GM18507 (cell line): Measurements from ENCODE around the gene FABP7.

Experiments
- DNase-seq: peaks from one replicate; pipeline ENCODE4 v3.0.0; 2011; ENCODE audit warnings: low read depth; ENCODE audit not compliant: insufficient read length; ENCODE audit errors: extremely low spot score
- FAIRE-seq: peaks from 2 replicates; lab custom pipeline; 2011; peaks lifted over from hg19 to GRCh38; lab: Jason Lieb, UNC

The FABP7 gene

GRCh38 chr6:122821095-122821494 is 41.6 kb downstream of the FABP7 start:
- FAIRE-seq (no peak), DNase-seq (no peak)

- no peak for FAIRE-seq
- DNase-seq: no peak
Measured at GRCh38 chr6:122825163-122825562, 45.6 kb downstream of the FABP7 start.

- DNase-seq: no peak
- no peak for FAIRE-seq
Measured at GRCh38 chr6:122829456-122829855, 49.9 kb downstream of the FABP7 start.

DNA sequence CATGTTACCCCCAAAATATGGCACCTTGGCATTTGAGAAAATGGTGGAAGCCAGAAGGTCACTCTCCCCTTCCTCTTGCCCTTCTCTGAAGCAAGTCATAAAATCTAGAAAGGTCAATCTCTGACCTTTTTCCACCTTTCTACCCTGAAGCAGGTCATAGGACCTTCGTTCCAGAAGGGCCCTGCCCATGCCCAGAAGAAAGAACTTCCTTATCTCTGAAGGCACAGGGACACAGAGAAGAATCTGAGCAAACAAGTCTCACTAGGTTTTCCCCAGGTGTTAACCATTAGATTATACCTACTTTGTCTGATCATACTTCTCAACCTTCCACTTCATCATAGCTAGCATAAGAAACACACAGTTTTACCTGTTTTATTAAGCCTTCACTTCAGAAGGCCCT is 52.0 kb downstream of the FABP7 start:
- no peak for DNase-seq
- FAIRE-seq: no peak

DNA sequence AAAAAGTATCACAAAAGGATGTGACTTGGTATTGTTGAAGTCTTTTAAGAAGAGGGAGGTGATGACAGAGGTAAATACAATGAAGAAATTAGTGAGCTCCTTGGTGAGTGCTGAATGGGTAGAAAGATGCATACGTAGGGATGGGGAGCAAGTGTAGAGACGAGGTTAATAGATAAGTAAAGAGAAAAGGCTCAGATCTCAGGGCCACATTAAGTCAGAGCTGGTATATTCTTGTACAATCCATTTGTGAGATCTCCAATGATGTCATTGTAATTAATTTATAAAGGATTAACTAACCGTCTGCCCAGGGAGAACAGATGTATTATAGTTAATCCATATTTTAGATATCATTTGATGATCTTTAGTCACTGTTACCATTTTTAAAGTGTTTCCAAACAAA is 52.9 kb downstream of the FABP7 start:
- no peak for FAIRE-seq

DNA sequence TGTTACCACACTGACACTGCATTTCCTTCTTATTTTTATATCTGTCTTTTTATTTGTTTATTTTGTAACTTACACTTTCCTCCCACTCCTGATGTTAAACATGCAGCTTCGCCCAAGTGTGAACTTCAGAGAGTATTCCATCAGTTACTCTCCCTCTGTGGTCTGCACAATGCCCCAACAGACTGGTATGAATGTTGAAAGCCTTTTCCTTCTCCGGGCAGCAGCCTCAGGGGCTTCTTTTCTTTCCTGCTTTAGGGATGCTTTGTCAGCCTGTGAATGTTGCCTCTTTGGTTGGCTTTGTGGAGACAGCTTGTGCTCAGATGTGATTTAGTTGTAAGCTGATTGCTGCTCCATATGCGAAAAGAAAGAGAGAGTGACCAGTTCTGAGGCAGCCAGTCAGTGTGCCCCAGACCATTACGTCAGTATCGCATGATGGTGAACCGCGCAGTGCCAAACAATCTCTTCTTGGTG is 53.5 kb downstream of the FABP7 start:
- DNase-seq: no peak
- no peak for FAIRE-seq

More for the DNA sequence above, 52.9 kb downstream of the FABP7 start:
- DNase-seq: no peak
